Endothelial cell of umbilical vein (primary cell): ENCODE measurements around the gene TEX264. TPM values are rescaled to one million over a fixed set of nuclear protein-coding genes. Genes with fewer than 3 reads are reported as not detected.

ENCODE experiments used
- BruUV-seq: library from RNA; stranded (reverse); fragments of 400-500 nt; replicated peaks from 2 replicates; lab custom pipeline; 2021; lab: Mats Ljungman, UMichigan
- CTCF ChIA-PET: fragments of 300-600, 350-600 bp; sonication (Branson Sonifier 250); formaldehyde crosslinking; loops from one replicate; lab custom pipeline; 2021; ENCODE audit warnings: antibody characterized with exemption, inconsistent platforms; lab: Charles Lee
- POLR2A ChIA-PET: fragments of 300-600, 350-600 bp; sonication (Branson Sonifier 250); formaldehyde crosslinking; loops from one replicate; lab custom pipeline; 2021; ENCODE audit warnings: antibody characterized with exemption, inconsistent platforms; lab: Charles Lee
- DNase-seq: peaks from one replicate; pipeline ENCODE4 v3.0.0-alpha.2; 2011; ENCODE audit warnings: low read depth, low spot score
- FAIRE-seq: peaks from 2 replicates; lab custom pipeline; 2011; peaks lifted over from hg19 to GRCh38; lab: Jason Lieb, UNC
- H2AFZ ChIP-seq: 2 replicates; pipeline ENCODE4 v1.6.0; 2012; ENCODE audit warnings: low read depth, low read length, control low read depth, inconsistent platforms
- H3K27ac ChIP-seq: 2 replicates; pipeline ENCODE4 v1.5.1; 2011; ENCODE audit warnings: low read depth, mild to moderate bottlenecking, control low read depth, low read length, moderate library complexity; ENCODE audit not compliant: insufficient read depth
- H3K27me3 ChIP-seq, 2 experiments: 2 replicates each; pipeline versions ENCODE4 v1.6.0 to v1.6.1; 2011; ENCODE audit warnings: low read length in 2 of 2, mixed read lengths in 1 of 2; ENCODE audit not compliant: control insufficient read depth in 2 of 2, insufficient read depth in 2 of 2
- H3K36me3 ChIP-seq, 2 experiments: 2 replicates in 1 of 2; 3 replicates in 1 of 2; pipeline ENCODE4 v1.5.1; 2011; ENCODE audit warnings: low read length in 2 of 2, mild to moderate bottlenecking in 1 of 2, moderate library complexity in 1 of 2; ENCODE audit not compliant: control insufficient read depth in 2 of 2, insufficient read depth in 2 of 2; ENCODE audit errors: extremely low read depth in 1 of 2
- H3K4me1 ChIP-seq: 3 replicates; pipeline ENCODE4 v1.5.1; 2011; ENCODE audit warnings: mild to moderate bottlenecking, low read length; ENCODE audit not compliant: control insufficient read depth, insufficient read depth; ENCODE audit errors: extremely low read depth
- H3K4me2 ChIP-seq: 2 replicates; pipeline ENCODE4 v1.6.1; 2011; ENCODE audit warnings: low read length, control low read depth, mixed read lengths; ENCODE audit not compliant: insufficient read depth
- H3K4me3 ChIP-seq, 3 experiments: fragments of 200-600 bp in 1 of 3; sonication (generic), shearing (Covaris generic) in 1 of 3; replicated peaks in 1 of 3; 2 replicates each; pipeline ENCODE4 v1.5.1; 2011 to 2016; ENCODE audit warnings: control low read depth in 3 of 3, low read length in 3 of 3, mild to moderate bottlenecking in 2 of 3, inconsistent platforms in 1 of 3, low read depth in 1 of 3, moderate library complexity in 1 of 3; ENCODE audit not compliant: insufficient read depth in 1 of 3
- H3K79me2 ChIP-seq: 2 replicates; pipeline ENCODE4 v1.6.0; 2012; ENCODE audit warnings: low read length, inconsistent platforms; ENCODE audit not compliant: control insufficient read depth, insufficient read depth
- H3K9ac ChIP-seq: replicated peaks from 2 replicates; pipeline ENCODE3; 2011; ENCODE audit warnings: low read length, control low read depth; ENCODE audit not compliant: insufficient read depth; ENCODE audit errors: extremely low read depth
- H3K9me1 ChIP-seq: replicated peaks from 3 replicates; pipeline ENCODE4 v1.6.0; 2011; ENCODE audit warnings: mild to moderate bottlenecking, low read length; ENCODE audit not compliant: control insufficient read depth, insufficient read depth; ENCODE audit errors: extremely low read depth
- H3K9me3 ChIP-seq: replicated peaks from 2 replicates; pipeline ENCODE4 v1.5.1; 2012; ENCODE audit warnings: low read length, inconsistent platforms; ENCODE audit not compliant: control insufficient read depth, insufficient read depth
- H4K20me1 ChIP-seq: replicated peaks from 2 replicates; pipeline ENCODE3; 2011; ENCODE audit warnings: mild to moderate bottlenecking, low read length; ENCODE audit not compliant: control insufficient read depth, insufficient read depth; ENCODE audit errors: extremely low read depth
- CTCF ChIP-seq, 2 donors: IDR thresholded peaks; 1 replicate in 1 of 2; 2 replicates in 1 of 2; pipeline ENCODE4 v1.5.1; 2011; ENCODE audit warnings: low read length in 2 of 2, mild to moderate bottlenecking in 2 of 2, moderate library complexity in 2 of 2, control low read depth in 1 of 2, inconsistent platforms in 1 of 2, low read depth in 1 of 2; ENCODE audit not compliant: insufficient read depth in 1 of 2; ENCODE audit errors: extremely low read depth in 1 of 2
- EZH2 ChIP-seq: IDR thresholded peaks from 2 replicates; pipeline ENCODE4 v1.6.1; 2012; ENCODE audit warnings: borderline replicate concordance, low read depth, mild to moderate bottlenecking, moderate library complexity, low read length, inconsistent platforms; ENCODE audit not compliant: severe bottlenecking
- FOS ChIP-seq: IDR thresholded peaks from 2 replicates; pipeline ENCODE4 v1.6.1; 2011; ENCODE audit warnings: mild to moderate bottlenecking, low read length, moderate library complexity, borderline replicate concordance; ENCODE audit not compliant: insufficient read depth
- GATA2 ChIP-seq: IDR thresholded peaks from 2 replicates; pipeline ENCODE4 v1.7.0; 2011; ENCODE audit warnings: low read depth, mild to moderate bottlenecking, moderate library complexity, mixed read lengths, low read length; ENCODE audit not compliant: insufficient read length, insufficient read depth
- JUN ChIP-seq: IDR thresholded peaks from 2 replicates; pipeline ENCODE4 v1.6.1; 2011; ENCODE audit warnings: borderline replicate concordance, low read depth; ENCODE audit not compliant: insufficient read length, insufficient read depth
- MAX ChIP-seq: IDR thresholded peaks from 2 replicates; pipeline ENCODE4 v1.6.1; 2011; ENCODE audit not compliant: insufficient read depth, insufficient read length
- MYC ChIP-seq: IDR thresholded peaks from one replicate; pipeline ENCODE4 v1.6.1; 2011; ENCODE audit warnings: mild to moderate bottlenecking, low read depth, low read length
- POLR2A ChIP-seq: IDR thresholded peaks from 2 replicates; pipeline ENCODE4 v1.6.1; 2012; ENCODE audit warnings: low read depth, mild to moderate bottlenecking, control low read depth, low read length
- POLR2AphosphoS5 ChIP-seq: IDR thresholded peaks from 2 replicates; pipeline ENCODE4 v1.6.1; 2012; ENCODE audit warnings: low read depth, mild to moderate bottlenecking, control low read depth, low read length, moderate library complexity; ENCODE audit not compliant: insufficient read depth
- dilution Hi-C: fragments of 300-500 bp; cut with MboI; formaldehyde crosslinking; loops from one replicate; pipeline ENCODE4 v1.15.0; 2019; ENCODE audit warnings: low sequenced_read_pairs; ENCODE audit not compliant: extremely low pct_ligation_motif_present
- intact Hi-C: fragments of 100-400 bp; cut with micrococcal nuclease; formaldehyde crosslinking; loops from one replicate; pipeline ENCODE4 v1.10.0; 2022
- polyA plus RNA-seq, 4 experiments: library from polyadenylated mRNA; depleted of rRNA in 3 of 4; stranded (reverse) in 3 of 4; unstranded in 1 of 4; fragments of >200 nt; gene quantifications; 2 replicates each; pipeline versions ENCODE4 v1.2.1 to v1.2.3, GENCODE V29; 2011 to 2012; ENCODE audit warnings: missing spikeins in 1 of 4
- total RNA-seq: library from RNA; stranded (reverse); gene quantifications from 2 replicates; pipeline ENCODE4 v1.2.3, GENCODE V29; 2021

TEX264 gene
- total and polyA plus RNA-seq, 2 donors (not counting 3 experiments of a cell fraction or from before 2014, with no cell fraction given): 29.0 to 89.7 TPM

- no peak overlapping the region for H3K4me2 ChIP-seq
- intact Hi-C loops: no loop called here
These were observed 12.5 kb downstream of the TEX264 start for GRCh38 chr3:51683566-51683965.

More at GRCh38 chr3:51683566-51683965, 12.5 kb downstream of the TEX264 start:
- POLR2A ChIA-PET: no interaction called here
- Histone ChIP-seq H3K9me3 (no peaks in the 10 kb centered on the region), H4K20me1 (no peaks in the 10 kb centered on the region), H3K9ac (no peak overlapping the region), H3K27ac (no peak overlapping the region), H3K9me1 (no peaks in the 10 kb centered on the region), H2AFZ (no peak overlapping the region), H3K4me3 (no peak overlapping the region), H3K27me3 (no peaks in the 10 kb centered on the region), H3K4me1 (peaks cover 19% of the 10 kb centered on the region), H3K36me3 (peaks cover 2 to 7% of the 10 kb centered on the region in 2 experiments), H3K79me2 (no peaks in the 10 kb centered on the region)
- dilution Hi-C loops: no loop called here
- DNase-seq (peak; percentile 15), FAIRE-seq (no peak)
- CTCF ChIA-PET: interaction anchor here (2.1 to 5.3 kb wide), 4 partner anchors 7 to 182 kb away, joined by 19 to 135 read pairs (median 38); partner anchors contain the start of gene TEX264
- no TSS peak for BruUV-seq
- TF ChIP-seq MAX (no peak), POLR2AphosphoS5 (no peak), GATA2 (no peak), JUN (no peak), MYC (no peak), FOS (no peak), EZH2 (no peak), CTCF (IDR thresholded peaks at IDR 0.05; ENCODE audit: extremely low read depth in 1 of 2, insufficient read depth in 1 of 2, low read depth in 1 of 2, low read length in 2 of 2) (no peak), POLR2A (no peak)
